IPS-15b (cell line): Measurements from ENCODE around the gene POLN.
"Not testable (repeated sequence)": the region's sequence is repeated elsewhere in the genome, so short reads cannot be mapped to it uniquely, and the experiment has no call there.

Source experiments
- H3K27me3 ChIP-seq: one replicate; pipeline ENCODE4 v1.6.1; 2013; ENCODE audit warnings: low read length; ENCODE audit not compliant: control insufficient read depth, insufficient read depth
- H3K36me3 ChIP-seq: one replicate; pipeline ENCODE4 v1.6.1; 2013; ENCODE audit warnings: low read length; ENCODE audit not compliant: control insufficient read depth, insufficient read depth
- H3K4me1 ChIP-seq: one replicate; pipeline ENCODE4 v1.6.1; 2013; ENCODE audit warnings: mild to moderate bottlenecking, low read length; ENCODE audit not compliant: control insufficient read depth, insufficient read depth
- H3K4me3 ChIP-seq: one replicate; pipeline ENCODE4 v1.5.1; 2013; ENCODE audit warnings: low read depth, low read length
- H3K9ac ChIP-seq: one replicate; pipeline ENCODE4 v1.6.1; 2013; ENCODE audit warnings: low read depth, mild to moderate bottlenecking, low read length
- H3K9me3 ChIP-seq: one replicate; pipeline ENCODE4 v1.6.1; 2013; ENCODE audit warnings: mild to moderate bottlenecking, low read length; ENCODE audit not compliant: control insufficient read depth, insufficient read depth

Gene POLN

GRCh38 chr4:2284161-2284933 is 42.4 kb upstream of the POLN start:
- Histone ChIP-seq H3K36me3 (no peaks in the 10 kb centered on the region), H3K4me1 (no peaks in the 10 kb centered on the region), H3K9me3 (no peaks in the 10 kb centered on the region), H3K9ac (no peak overlapping the region), H3K4me3 (no peak overlapping the region), H3K27me3 (no peaks in the 10 kb centered on the region)

DNA sequence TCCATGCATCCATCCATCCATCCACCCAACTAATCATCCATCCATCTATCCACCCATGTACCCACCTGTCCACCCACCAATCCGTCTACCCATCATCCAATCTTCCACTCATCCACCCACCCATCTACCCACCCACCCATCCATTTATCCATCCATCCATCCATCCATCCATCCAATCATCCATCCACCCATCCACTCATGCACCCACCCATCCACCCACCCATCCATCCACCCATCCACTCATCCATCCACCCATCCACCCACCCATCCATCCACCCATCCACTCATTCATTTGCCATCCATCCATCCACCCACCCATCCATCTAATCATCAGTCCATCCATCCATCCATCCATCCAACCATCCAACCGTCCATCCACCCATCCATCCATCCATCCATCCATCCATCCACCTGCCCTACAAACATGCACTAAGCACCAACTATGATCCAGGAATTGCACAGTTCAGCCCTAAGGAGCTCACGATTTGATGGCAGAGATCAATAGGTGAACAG is 41.3 kb upstream of the POLN start:
- no peak overlapping the region for H3K4me3 ChIP-seq
- H3K27me3 ChIP-seq = no peaks in the 10 kb centered on the region
- H3K9me3 ChIP-seq = no peaks in the 10 kb centered on the region
- no peaks in the 10 kb centered on the region for H3K36me3 ChIP-seq
- no peaks in the 10 kb centered on the region for H3K4me1 ChIP-seq
- H3K9ac ChIP-seq = no peak overlapping the region

DNA sequence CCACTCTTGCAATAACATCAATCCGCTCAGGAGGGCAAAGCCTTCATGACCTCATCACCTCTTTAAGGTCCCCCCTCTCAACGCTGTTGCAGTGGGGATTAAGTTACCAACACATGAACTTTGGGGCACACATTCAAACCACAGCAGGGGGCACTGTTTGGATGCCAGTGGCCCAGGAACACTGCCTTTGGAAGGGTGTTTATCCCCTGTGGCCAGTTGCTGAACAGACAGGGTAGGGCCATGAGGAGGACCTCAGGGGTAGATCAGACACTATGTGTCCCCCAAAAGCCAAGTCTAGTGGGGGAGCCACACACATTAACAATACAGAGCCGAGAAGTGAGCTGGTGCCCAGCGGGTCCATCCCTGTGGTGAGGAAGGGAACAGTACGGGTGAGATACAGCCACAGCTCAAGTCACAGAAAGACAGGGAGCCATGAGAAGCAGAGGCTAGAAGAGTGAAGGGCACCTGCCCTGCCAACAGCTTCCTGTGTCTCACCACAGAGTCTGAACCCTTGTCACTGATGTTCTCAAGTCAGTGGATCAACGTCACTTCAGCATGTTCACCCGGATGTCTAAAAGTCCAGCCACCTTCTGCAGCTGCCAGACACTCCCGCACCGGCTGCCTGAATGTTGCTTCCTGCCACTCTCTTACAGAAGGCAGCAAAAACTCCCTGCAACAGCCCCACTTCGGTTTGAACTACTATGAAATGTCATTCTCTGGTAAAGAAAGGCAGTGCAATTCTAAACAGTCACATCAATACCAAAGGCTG is 39.8 kb upstream of the POLN start:
- no peaks in the 10 kb centered on the region for H3K4me1 ChIP-seq
- H3K9ac ChIP-seq = no peak overlapping the region
- no peaks in the 10 kb centered on the region for H3K9me3 ChIP-seq
- no peaks in the 10 kb centered on the region for H3K36me3 ChIP-seq
- no peaks in the 10 kb centered on the region for H3K27me3 ChIP-seq
- H3K4me3 ChIP-seq = no peak overlapping the region

DNA sequence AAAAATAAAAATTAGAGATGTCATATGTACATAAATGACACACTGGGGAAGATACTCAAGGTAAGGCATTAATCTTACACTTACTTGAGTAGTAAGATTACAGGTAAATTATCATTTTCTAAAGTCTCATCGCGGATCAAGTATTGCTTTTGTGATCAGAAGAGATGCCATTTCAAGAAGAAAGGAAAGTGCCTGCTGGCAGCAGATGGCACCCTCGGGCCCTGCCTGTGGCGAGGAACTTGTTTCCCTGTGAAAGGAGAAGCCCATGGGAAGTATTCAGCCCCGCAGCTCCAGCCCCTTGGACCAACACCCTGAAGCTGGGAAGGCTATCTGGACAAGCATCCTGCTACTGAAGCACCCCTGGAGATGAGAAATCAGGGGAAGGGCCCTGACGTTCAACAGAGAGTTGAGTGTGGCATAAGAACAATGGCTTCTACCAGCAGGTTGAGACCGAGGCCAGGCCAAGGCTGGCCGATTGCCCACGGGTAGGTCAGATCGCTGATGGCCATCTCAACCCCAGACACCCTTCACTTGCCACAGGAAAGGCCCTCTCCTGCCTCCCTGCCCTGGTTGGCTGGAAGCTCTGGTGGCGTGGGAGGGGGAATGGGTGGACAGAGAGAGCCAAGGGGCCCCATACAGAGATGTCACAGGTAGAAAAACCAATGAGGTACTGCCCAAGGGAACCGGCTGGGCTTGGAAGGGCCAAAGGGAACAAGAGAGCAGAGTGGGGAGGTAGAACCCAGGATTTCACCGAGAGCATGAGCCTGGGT is 38.8 kb upstream of the POLN start:
- no peaks in the 10 kb centered on the region for H3K9me3 ChIP-seq
- H3K4me1 ChIP-seq = no peaks in the 10 kb centered on the region
- no peak overlapping the region for H3K4me3 ChIP-seq
- no peaks in the 10 kb centered on the region for H3K36me3 ChIP-seq
- H3K9ac ChIP-seq = no peak overlapping the region
- no peaks in the 10 kb centered on the region for H3K27me3 ChIP-seq

GRCh38 chr4:2277956-2278355 is 36.0 kb upstream of the POLN start:
- Histone ChIP-seq H3K4me3 (no peak overlapping the region), H3K4me1 (no peaks in the 10 kb centered on the region), H3K9ac (no peak overlapping the region), H3K36me3 (no peaks in the 10 kb centered on the region), H3K9me3 (no peaks in the 10 kb centered on the region), H3K27me3 (no peaks in the 10 kb centered on the region)

GRCh38 chr4:2276581-2277325 is 34.8 kb upstream of the POLN start:
- Histone ChIP-seq H3K4me3 (no peak overlapping the region), H3K36me3 (no peaks in the 10 kb centered on the region), H3K27me3 (no peaks in the 10 kb centered on the region), H3K4me1 (no peaks in the 10 kb centered on the region), H3K9me3 (no peaks in the 10 kb centered on the region), H3K9ac (no peak overlapping the region)

GRCh38 chr4:2275546-2276251 is 33.8 kb upstream of the POLN start:
- no peak overlapping the region for H3K4me3 ChIP-seq
- no peaks in the 10 kb centered on the region for H3K27me3 ChIP-seq
- H3K4me1 ChIP-seq = no peaks in the 10 kb centered on the region
- no peaks in the 10 kb centered on the region for H3K9me3 ChIP-seq
- H3K36me3 ChIP-seq = no peaks in the 10 kb centered on the region
- H3K9ac ChIP-seq = no peak overlapping the region

DNA sequence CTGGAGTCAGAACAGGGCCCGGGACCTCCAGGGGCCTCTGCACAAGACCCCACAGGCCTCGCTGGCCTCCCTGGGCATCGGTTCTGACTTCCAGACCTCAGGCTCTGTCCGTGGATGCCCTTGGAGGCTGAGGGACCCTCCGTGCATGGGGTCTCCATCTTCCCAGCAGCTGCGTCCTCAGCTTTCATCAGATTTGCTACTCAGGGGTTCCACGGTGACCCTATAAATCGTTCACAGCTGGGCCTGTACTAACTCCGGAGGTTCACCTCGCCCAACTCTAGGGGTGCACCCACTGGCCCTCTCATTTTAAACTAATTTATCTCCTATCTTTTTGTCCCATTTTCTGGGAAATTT is 33.1 kb upstream of the POLN start:
- not testable (repeated sequence) for H3K27me3 ChIP-seq, H3K4me1 ChIP-seq, H3K9ac ChIP-seq, H3K9me3 ChIP-seq, H3K4me3 ChIP-seq, H3K36me3 ChIP-seq

DNA sequence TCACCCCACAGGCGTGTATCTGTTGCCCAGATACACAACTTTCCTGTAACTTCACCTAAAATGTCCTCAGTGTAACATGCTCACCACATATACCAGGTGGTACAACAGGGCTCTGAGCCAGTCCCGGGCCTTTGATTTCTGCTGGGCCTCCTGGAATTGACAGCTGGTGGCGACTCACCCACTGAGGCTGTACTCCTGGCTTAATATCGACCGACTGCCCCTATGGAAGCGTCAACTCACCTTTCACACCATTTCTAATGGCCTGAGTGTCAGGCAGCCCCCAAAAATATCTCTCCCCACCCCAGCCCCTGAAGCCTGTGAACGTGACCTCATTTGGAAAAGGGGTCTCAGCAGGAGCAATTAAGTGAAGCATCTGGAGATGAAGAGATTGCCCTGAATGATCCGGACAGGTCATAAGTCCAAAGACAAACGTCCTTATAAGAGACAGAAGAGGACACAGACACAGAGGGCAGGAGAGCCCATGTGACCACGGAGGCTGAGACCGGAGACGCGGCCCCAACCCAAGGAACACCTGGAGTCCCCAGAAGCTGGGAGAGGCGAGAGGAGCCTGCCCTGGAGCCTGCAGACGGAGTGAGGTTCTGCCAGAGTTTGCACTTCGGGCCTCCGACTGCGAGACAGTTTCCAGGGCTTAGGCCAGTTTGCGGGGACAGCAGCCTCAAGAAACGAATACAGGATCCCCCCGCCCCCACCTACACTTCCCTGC is 32.6 kb upstream of the POLN start:
- no peaks in the 10 kb centered on the region for H3K9me3 ChIP-seq
- H3K36me3 ChIP-seq = no peaks in the 10 kb centered on the region
- H3K9ac ChIP-seq = no peak overlapping the region
- no peak overlapping the region for H3K4me3 ChIP-seq
- H3K27me3 ChIP-seq = no peaks in the 10 kb centered on the region
- no peaks in the 10 kb centered on the region for H3K4me1 ChIP-seq

GRCh38 chr4:2273657-2274319 is 31.9 kb upstream of the POLN start:
- H3K9me3 ChIP-seq = no peaks in the 10 kb centered on the region
- no peak overlapping the region for H3K4me3 ChIP-seq
- no peaks in the 10 kb centered on the region for H3K4me1 ChIP-seq
- no peaks in the 10 kb centered on the region for H3K27me3 ChIP-seq
- H3K9ac ChIP-seq = no peak overlapping the region
- no peaks in the 10 kb centered on the region for H3K36me3 ChIP-seq
